Ovary (tissue), 9 donors: ENCODE measurements around the gene BHMT2. TPM values are rescaled to one million over a fixed set of nuclear protein-coding genes. Genes with fewer than 3 reads are reported as not detected.

Experiments
- DNase-seq, 5 donors: peaks; one replicate each; pipeline ENCODE4 v3.0.0-alpha.2; 2019 to 2020
- H3K27ac ChIP-seq, 2 donors: fragments of 200-600 bp; one replicate each; pipeline versions ENCODE4 v1.5.1 to v1.8.0; 2019 to 2022
- H3K27me3 ChIP-seq: fragments of 200-600 bp; one replicate; pipeline ENCODE4 v1.8.0; 2022
- H3K36me3 ChIP-seq: fragments of 200-600 bp; sonication (generic); one replicate; pipeline ENCODE4 v1.5.1; 2019
- H3K4me1 ChIP-seq: one replicate; pipeline ENCODE4 v1.8.1; 2013; ENCODE audit warnings: mild to moderate bottlenecking, moderate library complexity; ENCODE audit not compliant: insufficient read depth
- H3K4me3 ChIP-seq: fragments of 200-600 bp; sonication (generic); one replicate; pipeline ENCODE4 v1.5.1; 2017
- H3K9me3 ChIP-seq, 2 donors: fragments of 200-600 bp in 1 of 2; sonication (generic) in 1 of 2; one replicate each; pipeline versions ENCODE4 v1.5.1 to v1.8.1; 2013 to 2019; ENCODE audit warnings: mild to moderate bottlenecking in 1 of 2, moderate library complexity in 1 of 2
- CTCF ChIP-seq, 3 donors: fragments of 450-650 bp in 2 of 3; fragments of 200-600 bp in 1 of 3; IDR thresholded peaks; one replicate each; pipeline versions ENCODE4 v1.5.1 to v1.8.0; 2016 to 2022; ENCODE audit warnings: antibody characterized with exemption in 3 of 3, mild to moderate bottlenecking in 1 of 3
- EP300 ChIP-seq: sonication (generic); formaldehyde crosslinking; IDR thresholded peaks from one replicate; pipeline ENCODE4 v1.6.1; 2017; ENCODE audit warnings: antibody characterized with exemption
- POLR2A ChIP-seq: fragments of 450-650 bp; IDR thresholded peaks from one replicate; pipeline ENCODE4 v1.6.1; 2017; ENCODE audit warnings: antibody characterized with exemption, mild to moderate bottlenecking, moderate library complexity
- WGBS, 3 donors: extraction: QIAGEN DNeasy Blood & Tissue Kit in 1 of 3; methylation state at CpG; one replicate each; pipeline versions ENCODE4 v1.1.5 to v1.1.7; 2013 to 2017; 5-methylcytosine and 5-hydroxymethylcytosine counted together
- intact Hi-C, 4 donors: fragments of 100-400 bp; cut with DNase I; formaldehyde crosslinking; loops; one replicate each; pipeline versions ENCODE4 v1.11.0 to v1.15.1; 2022 to 2023
- polyA plus RNA-seq, 2 donors: library from polyadenylated mRNA; stranded (reverse); fragments of 200-250 nt in 1 of 2; fragments of 350-450 nt in 1 of 2; fragmentation: Illumina TruSeq in 1 of 2; extraction: RNeasy Lipid Tissue Mini Kit (QIAGEN cat#74804) in 1 of 2; gene quantifications; one replicate each; pipeline ENCODE4 v1.2.3, GENCODE V29; 2013 to 2014
- total RNA-seq, 7 donors: library from RNA; depleted of rRNA in 2 of 7; stranded (reverse); fragments of >200 nt in 2 of 7; fragmentation: NEBNext Ultra II Directional in 3 of 7; extraction: Animal tissue kit (Norgen Biotek cat#: 25700) in 3 of 7; gene quantifications; one replicate each; pipeline versions ENCODE4 v1.1.0 to v1.2.4, GENCODE V29; 2016 to 2023
- donor health status: DM: no; HTN: no; CAD: no; lungs with moderate emphysema.
- donor health status: DM: no; HTN: no; CAD: no.
- donor health status: Bipolar disorder and iron deficiency.
- donor health status: DM: yes; HTN: yes; CAD: no.
- donor health status: DM: no; HTN: no; CAD: no.
- donor health status: DM: yes; HTN: yes; CAD: no.

BHMT2 gene
- total and polyA plus RNA-seq, 9 donors: 3.7 to 18.4 (median 7.9) TPM

GRCh38 chr5:79036769-79037168, 32.8 kb upstream of the BHMT2 start:
- no peaks in the 10 kb centered on the region for H3K4me1 ChIP-seq
- no peaks in the 10 kb centered on the region for H3K27me3 ChIP-seq
- TF ChIP-seq POLR2A (no peak), EP300 (no peak), CTCF (IDR thresholded peaks at IDR 0.05) (no peak)
- 96 to 100% (median 98%) methylated on average over 2 of the region's 2 CpGs for WGBS, 3 donors
- DNase-seq: no peak
- intact Hi-C loops: no loop called here
- H3K9me3 ChIP-seq: no peaks in the 10 kb centered on the region
- H3K36me3 ChIP-seq: no peaks in the 10 kb centered on the region
- H3K27ac ChIP-seq: no peak overlapping the region
- no peak overlapping the region for H3K4me3 ChIP-seq

GRCh38 chr5:79042188-79042587, 27.4 kb upstream of the BHMT2 start:
- no peak for TF ChIP-seq POLR2A
- no peak for TF ChIP-seq EP300
- TF ChIP-seq CTCF (IDR thresholded peaks at IDR 0.05): no peak
- H3K27ac ChIP-seq: no peak overlapping the region
- H3K9me3 ChIP-seq: no peaks in the 10 kb centered on the region
- DNase-seq: no peak
- H3K36me3 ChIP-seq: no peaks in the 10 kb centered on the region
- intact Hi-C loops: no loop called here
- no peak overlapping the region for H3K4me3 ChIP-seq
- no peaks in the 10 kb centered on the region for H3K4me1 ChIP-seq
- WGBS, 3 donors: 87 to 93% (median 89%) methylated on average over 3 of the region's 3 CpGs
- H3K27me3 ChIP-seq: no peaks in the 10 kb centered on the region

- Histone ChIP-seq H3K4me1 (no peaks in the 10 kb centered on the region), H3K4me3 (no peak overlapping the region), H3K27me3 (no peaks in the 10 kb centered on the region), H3K27ac (no peak overlapping the region), H3K9me3 (no peaks in the 10 kb centered on the region), H3K36me3 (no peaks in the 10 kb centered on the region)
- WGBS, 3 donors: 87 to 92% (median 90%) methylated on average over 3 of the region's 3 CpGs
- DNase-seq: no peak
- TF ChIP-seq POLR2A (no peak), CTCF (IDR thresholded peaks at IDR 0.05) (no peak), EP300 (no peak)
- intact Hi-C loops: no loop called here
These were observed 22.4 kb upstream of the BHMT2 start for GRCh38 chr5:79047199-79047598.

GRCh38 chr5:79048437-79048836, 21.1 kb upstream of the BHMT2 start:
- H3K27ac ChIP-seq: no peak overlapping the region
- DNase-seq: no peak
- no peaks in the 10 kb centered on the region for H3K9me3 ChIP-seq
- TF ChIP-seq CTCF (IDR thresholded peaks at IDR 0.05): no peak
- no peaks in the 10 kb centered on the region for H3K27me3 ChIP-seq
- intact Hi-C loops: no loop called here
- no peaks in the 10 kb centered on the region for H3K4me1 ChIP-seq
- H3K4me3 ChIP-seq: no peak overlapping the region
- H3K36me3 ChIP-seq: no peaks in the 10 kb centered on the region

- Histone ChIP-seq H3K27ac (no peak overlapping the region), H3K4me3 (no peak overlapping the region), H3K27me3 (no peaks in the 10 kb centered on the region), H3K9me3 (no peaks in the 10 kb centered on the region), H3K4me1 (no peaks in the 10 kb centered on the region), H3K36me3 (no peaks in the 10 kb centered on the region)
- no peak for DNase-seq
- WGBS, 3 donors: 78 to 85% (median 80%) methylated on average over 3 of the region's 3 CpGs
- TF ChIP-seq EP300: no peak
- TF ChIP-seq POLR2A: no peak
- no peak for TF ChIP-seq CTCF (IDR thresholded peaks at IDR 0.05)
- intact Hi-C loops: no loop called here
These were observed 19.1 kb upstream of the BHMT2 start for GRCh38 chr5:79050498-79050897.
